SK-N-SH (cell line): ENCODE results near the gene SERPINA9.

Experiments used
- CTCF ChIP-seq: fragments of 200-600 bp; sonication (generic); IDR thresholded peaks from 2 replicates; pipeline ENCODE4 v1.6.1; 2017; ENCODE audit warnings: antibody characterized with exemption, mild to moderate bottlenecking, moderate library complexity
- JUND ChIP-seq: IDR thresholded peaks from 2 replicates; pipeline ENCODE4 v1.4.0; 2012
- POLR2AphosphoS5 ChIP-seq: IDR thresholded peaks from 2 replicates; pipeline ENCODE4 v1.6.1; 2012; ENCODE audit warnings: low read depth, low read length
- RAD21 ChIP-seq: IDR thresholded peaks from 2 replicates; pipeline ENCODE4 v1.6.1; 2012; ENCODE audit warnings: mild to moderate bottlenecking, low read length

- TF ChIP-seq CTCF (no peak), RAD21 (no peak), JUND (no peak), POLR2AphosphoS5 (no peak)
Observed at GRCh38 chr14:94441130-94441529, 34.9 kb downstream of the SERPINA9 start.
